Measurements from ENCODE around the gene KRABD2.
"Not testable (repeated sequence)": the region's sequence is repeated elsewhere in the genome, so short reads cannot be mapped to it uniquely, and the experiment has no call there.

Gene KRABD2

GRCh38 chr17:8393470-8394231 lies 17.1 kb upstream of the KRABD2 start:
- in situ Hi-C loops (cut with MboI; ENCODE audit: low sequenced_read_pairs), result no loop called here

- in situ Hi-C loops (cut with MboI; ENCODE audit: low sequenced_read_pairs), result no loop called here
Measured at GRCh38 chr17:8392674-8393469, 16.4 kb upstream of the KRABD2 start.

- in situ Hi-C loops (cut with MboI; ENCODE audit: low sequenced_read_pairs), result no loop called here
Measured at GRCh38 chr17:8392274-8392673, 15.8 kb upstream of the KRABD2 start.

GRCh38 chr17:8391711-8392110 lies 15.2 kb upstream of the KRABD2 start:
- in situ Hi-C loops (cut with MboI; ENCODE audit: low sequenced_read_pairs), result no loop called here

- in situ Hi-C loops (cut with MboI; ENCODE audit: low sequenced_read_pairs), result no loop called here
Measured at GRCh38 chr17:8387914-8388651, 11.6 kb upstream of the KRABD2 start.

- in situ Hi-C loops (cut with MboI; ENCODE audit: low sequenced_read_pairs), result no loop called here
Measured at GRCh38 chr17:8386841-8387240, 10.3 kb upstream of the KRABD2 start.

- in situ Hi-C loops (cut with MboI; ENCODE audit: low sequenced_read_pairs), result no loop called here
Measured at GRCh38 chr17:8384801-8385378, 8.4 kb upstream of the KRABD2 start.

GRCh38 chr17:8383143-8383822 lies 6.8 kb upstream of the KRABD2 start, which contains the start of gene RPL26:
TSS of gene RPL26 (minus strand) at chr17:8383193. CDS start at chr17:8382310, 883 bp downstream.
- in situ Hi-C loops (cut with MboI; ENCODE audit: low sequenced_read_pairs), result no loop called here

- in situ Hi-C loops (cut with MboI; ENCODE audit: low sequenced_read_pairs), result no loop called here
Measured at GRCh38 chr17:8382880-8383142, 6.3 kb upstream of the KRABD2 start.

GRCh38 chr17:8382052-8382879 lies 5.8 kb upstream of the KRABD2 start:
- in situ Hi-C loops (cut with MboI; ENCODE audit: low sequenced_read_pairs), result no loop called here

GRCh38 chr17:8380049-8380448 lies 3.5 kb upstream of the KRABD2 start:
- in situ Hi-C loops (cut with MboI; ENCODE audit: low sequenced_read_pairs), result no loop called here

GRCh38 chr17:8378117-8378516 lies 1.6 kb upstream of the KRABD2 start:
- in situ Hi-C loops (cut with MboI; ENCODE audit: low sequenced_read_pairs), result not testable (repeated sequence)

GRCh38 chr17:8377422-8377821 lies 918 bp upstream of the KRABD2 start:
- in situ Hi-C loops (cut with MboI; ENCODE audit: low sequenced_read_pairs), result no loop called here

- in situ Hi-C loops (cut with MboI; ENCODE audit: low sequenced_read_pairs), result no loop called here
Measured at GRCh38 chr17:8375738-8376259, 705 bp downstream of the KRABD2 start.

GRCh38 chr17:8373856-8374255 lies 2.6 kb downstream of the KRABD2 start:
- in situ Hi-C loops (cut with MboI; ENCODE audit: low sequenced_read_pairs), result not testable (repeated sequence)

- in situ Hi-C loops (cut with MboI; ENCODE audit: low sequenced_read_pairs), result no loop called here
Measured at GRCh38 chr17:8372422-8372821, 4.1 kb downstream of the KRABD2 start.

GRCh38 chr17:8371786-8372185 lies 4.7 kb downstream of the KRABD2 start:
- in situ Hi-C loops (cut with MboI; ENCODE audit: low sequenced_read_pairs), result no loop called here

- in situ Hi-C loops (cut with MboI; ENCODE audit: low sequenced_read_pairs), result no loop called here
Measured at GRCh38 chr17:8369944-8370343, 6.6 kb downstream of the KRABD2 start.

- in situ Hi-C loops (cut with MboI; ENCODE audit: low sequenced_read_pairs), result no loop called here
Measured at GRCh38 chr17:8368193-8368592, 8.3 kb downstream of the KRABD2 start.

- in situ Hi-C loops (cut with MboI; ENCODE audit: low sequenced_read_pairs), result no loop called here
Measured at GRCh38 chr17:8366231-8366630, 10.3 kb downstream of the KRABD2 start.

Data from HL-60/S4 (cell line).